ENCODE measurements around the gene CYB5A.
"Not testable (repeated sequence)": the region's sequence is repeated elsewhere in the genome, so short reads cannot be mapped to it uniquely, and the experiment has no call there.

The CYB5A gene

GRCh38 chr18:74291771-74292540 is at the start of gene CYB5A:
Gene CYB5A (minus strand): TSS chr18:74291963. CDS start chr18:74291875, 88 bp downstream.
- peak; percentile 95 to 96 for DNase-seq (ENCODE audit: low read depth in 2 of 2)

- no peak for DNase-seq (ENCODE audit: low read depth in 2 of 2)
These were observed 46.1 kb upstream of the CYB5A start for GRCh38 chr18:74337912-74338309.

- DNase-seq (ENCODE audit: low read depth in 2 of 2): no peak
These were observed 45.6 kb upstream of the CYB5A start for GRCh38 chr18:74337155-74337911.

- DNase-seq (ENCODE audit: low read depth in 2 of 2): no peak
These were observed 44.9 kb upstream of the CYB5A start for GRCh38 chr18:74336656-74337055.

GRCh38 chr18:74334242-74334893 is 42.6 kb upstream of the CYB5A start:
- no peak for DNase-seq (ENCODE audit: low read depth in 2 of 2)

- no peak for DNase-seq (ENCODE audit: low read depth in 2 of 2)
These were observed 41.3 kb upstream of the CYB5A start for GRCh38 chr18:74333091-74333490.

GRCh38 chr18:74331404-74331803 is 39.6 kb upstream of the CYB5A start:
- no peak for DNase-seq (ENCODE audit: low read depth in 2 of 2)

GRCh38 chr18:74329688-74330205 is 38.0 kb upstream of the CYB5A start:
- no peak for DNase-seq (ENCODE audit: low read depth in 2 of 2)

- DNase-seq (ENCODE audit: low read depth in 2 of 2): no peak
These were observed 36.4 kb upstream of the CYB5A start for GRCh38 chr18:74328206-74328605.

GRCh38 chr18:74326791-74327190 is 35.0 kb upstream of the CYB5A start:
- not testable (repeated sequence) for DNase-seq (ENCODE audit: low read depth in 2 of 2)

- DNase-seq (ENCODE audit: low read depth in 2 of 2): no peak
These were observed 34.5 kb upstream of the CYB5A start for GRCh38 chr18:74326231-74326630.

GRCh38 chr18:74316257-74317170 is 24.8 kb upstream of the CYB5A start:
- DNase-seq (ENCODE audit: low read depth in 2 of 2): no peak

GRCh38 chr18:74315464-74316256 is 23.9 kb upstream of the CYB5A start, which contains the start of gene C18orf63:
Gene C18orf63 (plus strand): TSS chr18:74315839. CDS start chr18:74317866, 2,027 bp downstream.
- DNase-seq (ENCODE audit: low read depth in 2 of 2): no peak

- no peak for DNase-seq (ENCODE audit: low read depth in 2 of 2)
These were observed 23.1 kb upstream of the CYB5A start for GRCh38 chr18:74314759-74315463.

- DNase-seq (ENCODE audit: low read depth in 2 of 2): no peak
These were observed 19.2 kb upstream of the CYB5A start for GRCh38 chr18:74311000-74311399.

- no peak for DNase-seq (ENCODE audit: low read depth in 2 of 2)
These were observed 18.6 kb upstream of the CYB5A start for GRCh38 chr18:74310411-74310810.

- no peak for DNase-seq (ENCODE audit: low read depth in 2 of 2)
These were observed 12.2 kb upstream of the CYB5A start for GRCh38 chr18:74303936-74304335.

GRCh38 chr18:74303306-74303705 is 11.5 kb upstream of the CYB5A start:
- DNase-seq (ENCODE audit: low read depth in 2 of 2): no peak

GRCh38 chr18:74299746-74300145 is 8.0 kb upstream of the CYB5A start:
- DNase-seq (ENCODE audit: low read depth in 2 of 2): no peak

GRCh38 chr18:74299162-74299561 is 7.4 kb upstream of the CYB5A start:
- no peak for DNase-seq (ENCODE audit: low read depth in 2 of 2)

Data from stimulated activated CD8-positive, alpha-beta memory T cell treated with anti-CD3 and anti-CD28 coated beads, Interleukin-15, amount 100 ng/mL, for 48 hours (primary cell).